Lung (tissue), 12 donors: ENCODE measurements around the gene COX6A2. TPM values are rescaled to one million over a fixed set of nuclear protein-coding genes. Genes with fewer than 3 reads are reported as not detected.

ENCODE experiments used
- ATAC-seq: fragments of 200-7000 bp; cut with Tn5 transposase; one replicate; pipeline ENCODE4 v1.9.1; 2020; ENCODE audit warnings: moderate number of reproducible peaks; ENCODE audit not compliant: insufficient read depth, low FRiP score
- DNase-seq, 3 donors: peaks; one replicate each; pipeline ENCODE4 v3.0.0-alpha.2; 2013 to 2017
- H3K27ac ChIP-seq, 2 donors: one replicate each; pipeline ENCODE4 v1.5.1; 2013; ENCODE audit warnings: mild to moderate bottlenecking in 2 of 2, moderate library complexity in 2 of 2, control low read depth in 1 of 2, inconsistent platforms in 1 of 2, low read depth in 1 of 2, low read length in 1 of 2
- H3K27me3 ChIP-seq, 3 donors: one replicate each; pipeline ENCODE4 v1.5.1; 2013; ENCODE audit warnings: low read length in 2 of 3; ENCODE audit not compliant: control insufficient read depth in 3 of 3, insufficient read depth in 3 of 3
- H3K36me3 ChIP-seq, 4 donors: one replicate each; pipeline ENCODE4 v1.5.1; 2013; ENCODE audit warnings: low read length in 4 of 4, mild to moderate bottlenecking in 1 of 4, moderate library complexity in 1 of 4; ENCODE audit not compliant: control insufficient read depth in 4 of 4, insufficient read depth in 4 of 4
- H3K4me1 ChIP-seq, 5 donors: one replicate each; pipeline ENCODE4 v1.5.1; 2013; ENCODE audit warnings: low read length in 5 of 5, mild to moderate bottlenecking in 2 of 5, moderate library complexity in 1 of 5; ENCODE audit not compliant: control insufficient read depth in 5 of 5, insufficient read depth in 5 of 5
- H3K4me3 ChIP-seq: one replicate; pipeline ENCODE4 v1.5.1; 2013; ENCODE audit warnings: mild to moderate bottlenecking, control low read depth, moderate library complexity
- H3K9ac ChIP-seq, 2 donors: one replicate each; pipeline ENCODE4 v1.5.1; 2013; ENCODE audit warnings: low read length in 2 of 2, control low read depth in 1 of 2; ENCODE audit not compliant: insufficient read depth in 1 of 2
- H3K9me3 ChIP-seq, 4 donors: one replicate each; pipeline ENCODE4 v1.5.1; 2013; ENCODE audit warnings: low read length in 3 of 4, mild to moderate bottlenecking in 1 of 4, moderate library complexity in 1 of 4; ENCODE audit not compliant: control insufficient read depth in 4 of 4, insufficient read depth in 3 of 4
- CTCF ChIP-seq: IDR thresholded peaks from 2 replicates; pipeline ENCODE4 v1.5.1; 2012; ENCODE audit warnings: mild to moderate bottlenecking; ENCODE audit errors: control extremely low read depth, extremely low read depth
- WGBS, 2 donors: extraction: QIAGEN DNeasy Blood & Tissue Kit; methylation state at CpG; one replicate each; pipeline ENCODE4 v1.1.7; 2013; 5-methylcytosine and 5-hydroxymethylcytosine counted together
- polyA plus RNA-seq, 2 donors: library from polyadenylated mRNA; stranded (reverse); fragments of 200-250 nt; gene quantifications; one replicate each; pipeline ENCODE4 v1.2.1, GENCODE V29; 2013
- total RNA-seq, 2 donors: library from RNA; depleted of rRNA in 1 of 2; stranded (reverse); fragments of >200 nt in 1 of 2; gene quantifications; one replicate each; pipeline ENCODE4 v1.2.1, GENCODE V29; 2014 to 2021
- donor health status: control.
- donor health status: control.
- donor health status: Bipolar disorder and iron deficiency.
- donor health status: healthy.
- donor health status: DM: yes; HTN: yes; CAD: no.

Gene COX6A2
- total and polyA plus RNA-seq, 4 donors, result not detected

GRCh38 chr16:31473264-31473984, 45.3 kb upstream of the COX6A2 start:
- peaks cover 0 to 23% (median 8%) of the 10 kb centered on the region in 5 donors for H3K4me1 ChIP-seq
- no peak for TF ChIP-seq CTCF
- peak overlapping the region in 1 of 2 donors; percentile 13 for H3K27ac ChIP-seq
- no peaks in the 10 kb centered on the region for H3K27me3 ChIP-seq
- no peak overlapping the region for H3K9ac ChIP-seq
- H3K9me3 ChIP-seq, result no peaks in the 10 kb centered on the region
- H3K4me3 ChIP-seq, result no peak overlapping the region
- no peak for DNase-seq
- no peak for ATAC-seq
- H3K36me3 ChIP-seq, result peaks cover 6 to 23% (median 16%) of the 10 kb centered on the region in 4 donors
- 88 to 93% methylated on average over 17 of the region's 17 CpGs for WGBS, 2 donors

DNA sequence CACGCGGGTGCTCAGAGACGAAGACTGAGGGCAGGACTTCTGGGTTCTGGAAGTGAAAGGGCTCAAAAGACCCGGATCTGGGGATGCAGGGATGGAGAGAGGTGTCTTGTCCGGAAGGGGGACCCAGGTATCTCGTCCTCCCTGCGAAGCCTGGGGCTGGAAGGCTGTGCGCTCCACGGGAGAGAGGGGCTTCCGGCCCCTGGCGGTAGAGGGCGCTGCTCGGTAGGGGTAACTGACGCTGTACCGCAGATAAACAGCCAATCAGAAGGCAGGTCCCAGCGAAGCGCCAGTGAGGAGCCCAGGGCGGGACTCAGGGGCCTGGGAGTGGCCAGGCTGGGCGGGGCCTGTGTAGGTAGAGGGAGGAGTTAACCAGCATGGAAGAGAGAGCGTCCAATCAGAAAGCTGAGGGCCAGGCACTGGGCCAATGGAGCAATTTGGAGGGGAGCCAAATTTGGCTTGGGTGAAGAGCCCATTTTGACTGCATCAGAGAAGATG, 44.6 kb upstream of the COX6A2 start:
- peak; percentile 21 for TF ChIP-seq CTCF
- peaks cover 0 to 23% (median 8%) of the 10 kb centered on the region in 5 donors for H3K4me1 ChIP-seq
- peaks cover 6 to 23% (median 14%) of the 10 kb centered on the region in 4 donors for H3K36me3 ChIP-seq

DNA sequence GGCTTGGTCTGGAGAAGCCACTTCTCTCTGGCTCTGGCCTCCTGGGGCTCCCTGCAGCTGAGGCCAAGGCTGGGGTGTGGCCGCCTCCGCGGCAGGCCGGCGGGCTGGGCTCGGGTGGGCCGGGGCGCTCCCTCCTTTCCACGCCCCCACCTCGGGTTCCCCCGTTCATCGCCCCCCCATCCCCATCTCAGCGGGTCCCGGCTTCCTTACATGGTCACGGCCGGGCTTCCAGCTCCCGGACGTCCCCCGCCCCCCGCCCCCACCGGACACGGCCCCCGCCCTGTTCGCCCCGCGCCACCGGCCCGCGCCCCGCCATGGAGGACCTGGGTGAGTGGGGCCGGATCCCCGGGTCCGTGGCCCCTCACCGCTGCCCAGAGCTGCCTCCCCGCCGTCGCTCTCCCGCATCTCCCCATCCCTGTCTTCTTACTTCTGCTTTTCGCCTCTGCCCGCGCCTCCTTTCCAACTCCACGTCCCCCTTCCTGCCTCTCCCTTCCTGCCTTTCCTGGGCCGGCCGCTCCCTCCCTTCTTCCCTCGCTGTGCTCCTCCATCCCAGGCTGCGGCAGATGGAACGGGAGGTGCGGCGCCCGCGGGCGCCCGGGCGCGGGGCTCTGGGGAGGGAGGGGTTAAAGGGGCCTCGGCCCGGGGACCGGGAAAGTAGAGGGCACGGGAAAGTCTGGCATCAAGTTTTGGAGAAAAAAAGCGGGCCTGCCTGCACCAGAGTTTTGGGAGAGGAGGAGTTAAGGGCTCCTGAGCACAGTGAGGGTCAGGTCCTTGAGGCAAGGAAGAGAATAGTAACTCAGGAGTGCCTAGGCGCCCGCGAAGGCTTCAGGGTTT, 43.9 kb upstream of the COX6A2 start, which contains the start of gene TGFB1I1:
TGFB1I1 (plus strand) TSS at position 278 of the 834 bp plus-strand sequence; CDS start at position 315, 37 bp downstream.
- peak within 1 kb of the TSS; percentile 85 for H3K27ac ChIP-seq
- H3K9ac ChIP-seq, result peak within 1 kb of the TSS; percentile 82 to 89
- H3K36me3 ChIP-seq, result peaks cover 6 to 21% (median 12%) of the 10 kb centered on the region in 4 donors
- peak within 1 kb of the TSS; percentile 62 for H3K4me3 ChIP-seq
- peak; percentile 88 to 91 (median 89) for DNase-seq
- no peaks in the 10 kb centered on the region for H3K9me3 ChIP-seq
- peak; percentile 13 for ATAC-seq
- TF ChIP-seq CTCF, result no peak
- H3K27me3 ChIP-seq, result no peaks in the 10 kb centered on the region
- WGBS, 2 donors, result 2% methylated on average over 34 to 63 of the region's 63 CpGs
- H3K4me1 ChIP-seq, result peaks cover 0 to 23% (median 8%) of the 10 kb centered on the region in 5 donors

More for the DNA sequence above, 44.6 kb upstream of the COX6A2 start:
- no peaks in the 10 kb centered on the region for H3K9me3 ChIP-seq
- H3K27ac ChIP-seq, result peak overlapping the region; percentile 84 to 85
- ATAC-seq, result peak; percentile 81
- DNase-seq, result peak; percentile 95 to 96 (median 95)
- H3K27me3 ChIP-seq, result no peaks in the 10 kb centered on the region
- 38 to 45% methylated on average over 20 of the region's 20 CpGs for WGBS, 2 donors
- peak overlapping the region in 1 of 2 donors; percentile 67 for H3K9ac ChIP-seq
- peak overlapping the region; percentile 61 for H3K4me3 ChIP-seq
